OCI-LY7 (cell line): Measurements from ENCODE around the gene MAP1LC3B.

Source experiments
- CTCF ChIP-seq: fragments of 200-600 bp; sonication (generic); conservative IDR thresholded peaks from 2 replicates; pipeline ENCODE4 v1.5.1; 2014; ENCODE audit warnings: mild to moderate bottlenecking, antibody characterized with exemption, low read length, moderate library complexity, mixed read lengths
- EZH2phosphoT487 ChIP-seq: fragments of 200-600 bp; sonication (generic); IDR thresholded peaks from 2 replicates; pipeline ENCODE4 v1.6.1; 2018; ENCODE audit warnings: low read depth, borderline replicate concordance, mild to moderate bottlenecking, mixed run types, antibody characterized with exemption, low read length, moderate library complexity, mixed read lengths

GRCh38 chr16:87431926-87432325 is 39.8 kb downstream of the MAP1LC3B start:
- TF ChIP-seq CTCF (no peak), EZH2phosphoT487 (no peak)
